Testis (tissue), 3 donors: Measurements from ENCODE around the gene NHSL2. TPM values are rescaled to one million over a fixed set of nuclear protein-coding genes. Genes with fewer than 3 reads are reported as not detected.
A peak's percentile ranks its signal among the peaks of the same experiment; 100 is the strongest.

Experiments used
- DNase-seq: peaks from one replicate; pipeline ENCODE4 v3.0.0-alpha.2; 2019
- H3K27ac ChIP-seq, 2 donors: fragments of 200-600 bp; sonication (generic); one replicate each; pipeline ENCODE4 v1.5.1; 2019
- H3K27me3 ChIP-seq: fragments of 200-600 bp; sonication (generic); one replicate; pipeline ENCODE4 v1.5.1; 2019
- H3K36me3 ChIP-seq: fragments of 200-600 bp; sonication (generic); one replicate; pipeline ENCODE4 v1.5.1; 2017; ENCODE audit warnings: low read depth; ENCODE audit errors: missing control alignments
- H3K4me1 ChIP-seq: fragments of 200-600 bp; sonication (generic); one replicate; pipeline ENCODE4 v1.5.1; 2019
- H3K4me3 ChIP-seq, 2 donors: fragments of 200-600 bp; sonication (generic); one replicate each; pipeline ENCODE4 v1.5.1; 2017 to 2019
- H3K9me3 ChIP-seq: fragments of 200-600 bp; sonication (generic); one replicate; pipeline ENCODE4 v1.5.1; 2017
- CTCF ChIP-seq, 3 experiments: fragments of 450-650 bp in 2 of 3; fragments of 200-600 bp in 1 of 3; sonication (generic) in 1 of 3; IDR thresholded peaks; one replicate each; pipeline ENCODE4 v1.5.1; 2016 to 2019; ENCODE audit warnings: antibody characterized with exemption in 3 of 3, mild to moderate bottlenecking in 2 of 3, moderate library complexity in 1 of 3
- POLR2A ChIP-seq: fragments of 450-650 bp; IDR thresholded peaks from one replicate; pipeline ENCODE4 v1.6.1; 2017; ENCODE audit warnings: antibody characterized with exemption, mild to moderate bottlenecking, moderate library complexity
- WGBS, 2 donors: methylation state at CpG; one replicate each; pipeline ENCODE4 v1.1.5; 2018; 5-methylcytosine and 5-hydroxymethylcytosine counted together
- intact Hi-C: fragments of 100-400 bp; cut with DNase I; formaldehyde crosslinking; loops from one replicate; pipeline ENCODE4 v1.15.1; 2023; ENCODE audit warnings: low total_unique reads
- polyA plus RNA-seq: library from polyadenylated mRNA; stranded (reverse); fragments of 350-450 nt; fragmentation: Illumina TruSeq; extraction: RNeasy Lipid Tissue Mini Kit (QIAGEN cat#74804); gene quantifications from one replicate; pipeline ENCODE4 v1.2.3, GENCODE V29; 2014; ENCODE audit warnings: low read depth, low replicate concordance; ENCODE audit not compliant: insufficient read depth
- total RNA-seq, 2 donors: library from RNA; depleted of rRNA; stranded (reverse); fragments of >200 nt; gene quantifications; one replicate each; pipeline ENCODE4 v1.2.3, GENCODE V29; 2016

The NHSL2 gene
- total and polyA plus RNA-seq, 3 donors from 2014 or later: 9.5 to 33.1 (median 32.5) TPM

- 37% methylated on average over 7 of the region's 7 CpGs; no CpG with 5 or more reads in 1 of the 2 donors for WGBS, 2 donors
- intact Hi-C loops: no loop called here
- Histone ChIP-seq H3K27ac (no peak overlapping the region), H3K4me1 (no peaks in the 10 kb centered on the region), H3K9me3 (no peaks in the 10 kb centered on the region), H3K4me3 (peak overlapping the region in 1 of 2 donors; percentile 56), H3K27me3 (no peaks in the 10 kb centered on the region), H3K36me3 (no peaks in the 10 kb centered on the region)
- no peak for TF ChIP-seq POLR2A
- TF ChIP-seq CTCF (IDR thresholded peaks at IDR 0.05): no peak
- no peak for DNase-seq
Observed at GRCh38 chrX:71912156-71912555, 1.5 kb downstream of the NHSL2 start.

- WGBS, 2 donors: 85 to 97% methylated on average over 6 of the region's 6 CpGs
- intact Hi-C loops: no loop called here
Observed at GRCh38 chrX:71913156-71913950, 2.7 kb downstream of the NHSL2 start.

GRCh38 chrX:71917621-71918343, 7.1 kb downstream of the NHSL2 start:
- Histone ChIP-seq H3K27me3 (no peaks in the 10 kb centered on the region), H3K4me3 (no peak overlapping the region), H3K9me3 (no peaks in the 10 kb centered on the region), H3K27ac (no peak overlapping the region), H3K36me3 (no peaks in the 10 kb centered on the region), H3K4me1 (no peaks in the 10 kb centered on the region)
- no peak for DNase-seq
- 57 to 63% methylated on average over 8 to 9 of the region's 9 CpGs for WGBS, 2 donors
- intact Hi-C loops: no loop called here
- TF ChIP-seq POLR2A: no peak
- TF ChIP-seq CTCF (IDR thresholded peaks at IDR 0.05): no peak

More at GRCh38 chrX:71913156-71913950, 2.7 kb downstream of the NHSL2 start:
- H3K4me3 ChIP-seq: no peak overlapping the region
- DNase-seq: no peak
- no peaks in the 10 kb centered on the region for H3K9me3 ChIP-seq
- no peaks in the 10 kb centered on the region for H3K4me1 ChIP-seq
- no peaks in the 10 kb centered on the region for H3K36me3 ChIP-seq
- no peak overlapping the region for H3K27ac ChIP-seq
- no peaks in the 10 kb centered on the region for H3K27me3 ChIP-seq
- no peak for TF ChIP-seq CTCF (IDR thresholded peaks at IDR 0.05)
- no peak for TF ChIP-seq POLR2A

- Histone ChIP-seq H3K36me3 (no peaks in the 10 kb centered on the region), H3K27me3 (no peaks in the 10 kb centered on the region), H3K27ac (no peak overlapping the region), H3K4me3 (no peak overlapping the region), H3K4me1 (no peaks in the 10 kb centered on the region), H3K9me3 (no peaks in the 10 kb centered on the region)
- DNase-seq: no peak
- 79 to 84% methylated on average over 3 to 5 of the region's 5 CpGs for WGBS, 2 donors
- TF ChIP-seq CTCF (IDR thresholded peaks at IDR 0.05) (no peak), POLR2A (no peak)
- intact Hi-C loops: no loop called here
Observed at GRCh38 chrX:71919431-71919830, 8.8 kb downstream of the NHSL2 start.
